HCT116 (cell line): ENCODE measurements around the gene CCKAR. TPM values are rescaled to one million over a fixed set of nuclear protein-coding genes. Genes with fewer than 3 reads are reported as not detected.

ENCODE experiments used
- ATAC-seq: fragments of 200-7000 bp; cut with Tn5 transposase; 2 replicates; pipeline ENCODE4 v1.9.1; 2020; ENCODE audit warnings: mild to moderate bottlenecking, moderate library complexity
- BruUV-seq: library from RNA; stranded (reverse); fragments of 400-500 nt; replicated peaks from 2 replicates; lab custom pipeline; 2021; lab: Mats Ljungman, UMichigan
- CTCF ChIA-PET: fragments of 300-600 bp; sonication (Branson Sonifier 250); formaldehyde crosslinking; loops from one replicate; lab custom pipeline; 2021; ENCODE audit warnings: antibody characterized with exemption; lab: Charles Lee
- POLR2A ChIA-PET: fragments of 300-600, 350-600 bp; sonication (Branson Sonifier 250); formaldehyde crosslinking; loops from one replicate; lab custom pipeline; 2021; ENCODE audit warnings: antibody characterized with exemption; lab: Charles Lee
- RAD21 ChIA-PET, 2 experiments: fragments of 300-600 bp; sonication (Branson Sonifier 250); formaldehyde crosslinking; loops; one replicate each; lab custom pipeline; 2023; ENCODE audit warnings: low total read pairs in 2 of 2; ENCODE audit not compliant: uncharacterized antibody in 2 of 2, unreplicated experiment in 2 of 2, low non-redundant PET in 1 of 2; lab: Charles Lee
- DNase-seq: peaks from one replicate; pipeline ENCODE4 v3.0.0-alpha.2; 2010; ENCODE audit warnings: low read depth, low spot score
- H2AFZ ChIP-seq: fragments of 200-600 bp; shearing (Covaris generic), sonication (generic); 2 replicates; pipeline ENCODE4 v1.6.1; 2017; ENCODE audit warnings: low read depth, mixed run types, mixed read lengths, antibody characterized with exemption, low read length; ENCODE audit not compliant: poor library complexity, severe bottlenecking
- H3K27ac ChIP-seq: 2 replicates; pipeline ENCODE4 v1.5.1; 2012; ENCODE audit warnings: low read depth, low read length
- H3K27me3 ChIP-seq: fragments of 200-600 bp; sonication (generic); 2 replicates; pipeline ENCODE4 v1.6.1; 2016; ENCODE audit warnings: mixed run types, low read length, mixed read lengths; ENCODE audit not compliant: insufficient read depth
- H3K36me3 ChIP-seq, 2 experiments: fragments of 200-500 bp in 1 of 2; fragments of 200-600 bp in 1 of 2; sonication (Bioruptor generic) in 1 of 2; sonication (generic) in 1 of 2; 2 replicates each; pipeline versions ENCODE4 v1.5.1 to v1.6.1; 2014 to 2016; ENCODE audit warnings: low read length in 2 of 2, inconsistent platforms in 1 of 2, mixed read lengths in 1 of 2, mixed run types in 1 of 2; ENCODE audit not compliant: insufficient read depth in 2 of 2, control insufficient read depth in 1 of 2
- H3K4me1 ChIP-seq, 2 experiments: fragments of 200-600 bp in 1 of 2; sonication (generic) in 1 of 2; 2 replicates each; pipeline versions ENCODE4 v1.5.1 to v1.6.1; 2012 to 2017; ENCODE audit warnings: low read length in 2 of 2, inconsistent platforms in 1 of 2, mild to moderate bottlenecking in 1 of 2, mixed read lengths in 1 of 2, mixed run types in 1 of 2, moderate library complexity in 1 of 2; ENCODE audit not compliant: insufficient read depth in 2 of 2, control insufficient read depth in 1 of 2
- H3K4me2 ChIP-seq: fragments of 200-600 bp; sonication (generic); 2 replicates; pipeline ENCODE4 v1.6.1; 2017; ENCODE audit warnings: mixed run types, low read length, mixed read lengths
- H3K4me3 ChIP-seq, 2 experiments: fragments of 200-600 bp in 1 of 2; sonication (generic) in 1 of 2; replicated peaks in 1 of 2; 2 replicates each; pipeline ENCODE4 v1.5.1; 2011 to 2016; ENCODE audit warnings: low read length in 2 of 2, control low read depth in 1 of 2, low read depth in 1 of 2, mild to moderate bottlenecking in 1 of 2, mixed read lengths in 1 of 2, mixed run types in 1 of 2
- H3K79me2 ChIP-seq: fragments of 200-600 bp; sonication (generic); 2 replicates; pipeline ENCODE4 v1.6.1; 2017; ENCODE audit warnings: mild to moderate bottlenecking, mixed run types, low read length, moderate library complexity, mixed read lengths; ENCODE audit not compliant: insufficient read depth
- H3K9ac ChIP-seq: fragments of 200-600 bp; sonication (generic); 2 replicates; pipeline ENCODE4 v1.6.1; 2016; ENCODE audit warnings: low read length, mixed read lengths
- H3K9me2 ChIP-seq: fragments of 200-600 bp; sonication (generic), shearing (Covaris generic); 2 replicates; pipeline ENCODE4 v1.6.1; 2017; ENCODE audit warnings: mixed run types, mild to moderate bottlenecking, moderate library complexity; ENCODE audit not compliant: insufficient read depth
- H3K9me3 ChIP-seq, 2 experiments: fragments of 200-500 bp in 1 of 2; fragments of 200-600 bp in 1 of 2; sonication (Bioruptor generic) in 1 of 2; sonication (generic) in 1 of 2; 2 replicates each; pipeline ENCODE4 v1.6.1; 2014 to 2017; ENCODE audit warnings: low read length in 2 of 2, mixed read lengths in 2 of 2, inconsistent platforms in 1 of 2, low read depth in 1 of 2, mild to moderate bottlenecking in 1 of 2, mixed run types in 1 of 2, moderate library complexity in 1 of 2; ENCODE audit not compliant: control insufficient read depth in 1 of 2, insufficient read depth in 1 of 2
- H4K20me1 ChIP-seq: fragments of 200-600 bp; sonication (generic), shearing (Covaris generic); 2 replicates; pipeline ENCODE4 v1.6.1; 2017; ENCODE audit warnings: mixed run types, mild to moderate bottlenecking, moderate library complexity; ENCODE audit not compliant: insufficient read depth
- CBX3 ChIP-seq: IDR thresholded peaks from 2 replicates; pipeline ENCODE4 v1.6.1; 2012; ENCODE audit warnings: low read depth
- CEBPB ChIP-seq: IDR thresholded peaks from 2 replicates; pipeline ENCODE4 v1.6.1; 2012; ENCODE audit warnings: low read depth
- EGR1 ChIP-seq: IDR thresholded peaks from 2 replicates; pipeline ENCODE4 v1.6.1; 2012; ENCODE audit warnings: low read depth
- ELF1 ChIP-seq: IDR thresholded peaks from 2 replicates; pipeline ENCODE4 v1.6.1; 2012; ENCODE audit warnings: low read depth, borderline replicate concordance
- EZH2 ChIP-seq: fragments of 200-600 bp; sonication (generic); IDR thresholded peaks from 2 replicates; pipeline ENCODE4 v1.6.1; 2017; ENCODE audit warnings: antibody characterized with exemption, mixed run types
- EZH2phosphoT487 ChIP-seq: fragments of 200-600 bp; IDR thresholded peaks from 2 replicates; pipeline ENCODE4 v1.6.1; 2018; ENCODE audit warnings: antibody characterized with exemption, borderline replicate concordance
- JUND ChIP-seq: IDR thresholded peaks from 2 replicates; pipeline ENCODE4 v1.6.1; 2012
- POLR2A ChIP-seq: IDR thresholded peaks from 2 replicates; pipeline ENCODE4 v1.7.0; 2011; ENCODE audit warnings: borderline replicate concordance; ENCODE audit not compliant: insufficient read depth, insufficient read length; ENCODE audit errors: extremely low read depth
- SP1 ChIP-seq: IDR thresholded peaks from 2 replicates; pipeline ENCODE4 v1.6.1; 2012; ENCODE audit warnings: low read depth
- SRF ChIP-seq: IDR thresholded peaks from 2 replicates; pipeline ENCODE4 v1.6.1; 2012; ENCODE audit warnings: low read depth
- TCF7L2 ChIP-seq: IDR thresholded peaks from 2 replicates; pipeline ENCODE4 v1.7.0; 2011; ENCODE audit warnings: borderline replicate concordance, inconsistent platforms; ENCODE audit not compliant: insufficient read depth, insufficient read length; ENCODE audit errors: extremely low read depth
- YY1 ChIP-seq: IDR thresholded peaks from 2 replicates; pipeline ENCODE4 v1.6.1; 2011; ENCODE audit warnings: low read length, low read depth, moderate library complexity, mild to moderate bottlenecking; ENCODE audit not compliant: insufficient replicate concordance; ENCODE audit errors: extremely low read depth
- intact Hi-C: fragments of 100-400 bp; cut with micrococcal nuclease; formaldehyde crosslinking; loops from 2 replicates; pipeline ENCODE4 v1.10.0; 2022
- total RNA-seq: library from RNA; stranded (reverse); gene quantifications from one replicate; pipeline ENCODE4 v1.2.1, GENCODE V29; 2021; ENCODE audit not compliant: unreplicated experiment
- TF ChIP-seq, protein P1 (sequence below): IDR thresholded peaks from 2 replicates; pipeline ENCODE4 v1.6.1; 2012; ENCODE audit warnings: low read depth
- TF ChIP-seq, protein P2 (sequence below): IDR thresholded peaks from 2 replicates; pipeline ENCODE4 v1.6.1; 2012
- TF ChIP-seq, protein P3 (sequence below): IDR thresholded peaks from 2 replicates; pipeline ENCODE4 v1.6.1; 2012
- TF ChIP-seq, protein P4 (sequence below), 3 experiments: fragments of 200-600 bp in 1 of 3; sonication (generic) in 1 of 3; IDR thresholded peaks in 2 of 3; conservative IDR thresholded peaks in 1 of 3; 2 replicates each; pipeline ENCODE4 v1.5.1; 2012 to 2017; ENCODE audit warnings: low read depth in 2 of 3, low read length in 2 of 3, antibody characterized with exemption in 1 of 3, borderline replicate concordance in 1 of 3, control low read depth in 1 of 3, mild to moderate bottlenecking in 1 of 3, mixed read lengths in 1 of 3, mixed run types in 1 of 3, moderate library complexity in 1 of 3; ENCODE audit not compliant: insufficient read depth in 1 of 3
- TF ChIP-seq, protein P5 (sequence below): IDR thresholded peaks from 2 replicates; pipeline ENCODE4 v1.6.1; 2011; ENCODE audit warnings: mild to moderate bottlenecking, low read length, moderate library complexity; ENCODE audit not compliant: insufficient replicate concordance; ENCODE audit errors: extremely low read depth

Gene CCKAR
- total RNA-seq, 1 experiment from 2014 or later = not detected

DNA sequence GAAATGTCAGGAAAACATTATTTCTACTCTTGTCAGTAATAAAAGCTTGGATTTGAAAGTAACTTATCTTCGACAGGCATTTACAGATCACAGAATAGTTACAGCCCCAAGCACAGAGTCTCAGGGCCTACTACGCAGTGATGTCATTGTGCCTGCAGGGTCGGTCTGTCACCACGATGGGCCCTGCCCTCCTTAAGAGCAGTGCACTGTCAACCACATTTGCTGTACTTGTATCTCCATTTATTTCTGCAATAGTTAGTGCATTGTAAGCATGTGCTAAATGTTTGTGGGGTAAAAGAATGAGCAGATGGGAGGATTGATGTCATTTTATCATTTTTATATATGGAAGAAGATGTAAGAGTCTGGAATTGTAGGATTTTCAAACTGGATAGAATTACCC is 13.6 kb upstream of the CCKAR start:
- Histone ChIP-seq H3K4me1 (peaks cover 14% of the 10 kb centered on the region in 2 experiments), H3K27me3 (no peaks in the 10 kb centered on the region), H4K20me1 (no peaks in the 10 kb centered on the region), H3K9ac (no peak overlapping the region), H3K36me3 (0 out of 4 replicates have a peak, but pooled peaks cover 0 to 3% of the 10 kb centered on the region in 2 experiments), H3K9me2 (no peaks in the 10 kb centered on the region), H3K4me3 (no peak overlapping the region), H3K4me2 (no peak overlapping the region), H3K9me3 (peaks cover 3 to 4% of the 10 kb centered on the region in 2 experiments; a peak in 2 of 4 replicates), H3K79me2 (no peaks in the 10 kb centered on the region), H3K27ac (no peak overlapping the region), H2AFZ (no peak overlapping the region)
- CTCF ChIA-PET = no interaction called here
- intact Hi-C loops = no loop called here
- RAD21 ChIA-PET = no interaction called here
- POLR2A ChIA-PET = no interaction called here
- ATAC-seq (no peak), DNase-seq (no peak)
- no TSS peak for BruUV-seq
- TF ChIP-seq, protein P1, sequence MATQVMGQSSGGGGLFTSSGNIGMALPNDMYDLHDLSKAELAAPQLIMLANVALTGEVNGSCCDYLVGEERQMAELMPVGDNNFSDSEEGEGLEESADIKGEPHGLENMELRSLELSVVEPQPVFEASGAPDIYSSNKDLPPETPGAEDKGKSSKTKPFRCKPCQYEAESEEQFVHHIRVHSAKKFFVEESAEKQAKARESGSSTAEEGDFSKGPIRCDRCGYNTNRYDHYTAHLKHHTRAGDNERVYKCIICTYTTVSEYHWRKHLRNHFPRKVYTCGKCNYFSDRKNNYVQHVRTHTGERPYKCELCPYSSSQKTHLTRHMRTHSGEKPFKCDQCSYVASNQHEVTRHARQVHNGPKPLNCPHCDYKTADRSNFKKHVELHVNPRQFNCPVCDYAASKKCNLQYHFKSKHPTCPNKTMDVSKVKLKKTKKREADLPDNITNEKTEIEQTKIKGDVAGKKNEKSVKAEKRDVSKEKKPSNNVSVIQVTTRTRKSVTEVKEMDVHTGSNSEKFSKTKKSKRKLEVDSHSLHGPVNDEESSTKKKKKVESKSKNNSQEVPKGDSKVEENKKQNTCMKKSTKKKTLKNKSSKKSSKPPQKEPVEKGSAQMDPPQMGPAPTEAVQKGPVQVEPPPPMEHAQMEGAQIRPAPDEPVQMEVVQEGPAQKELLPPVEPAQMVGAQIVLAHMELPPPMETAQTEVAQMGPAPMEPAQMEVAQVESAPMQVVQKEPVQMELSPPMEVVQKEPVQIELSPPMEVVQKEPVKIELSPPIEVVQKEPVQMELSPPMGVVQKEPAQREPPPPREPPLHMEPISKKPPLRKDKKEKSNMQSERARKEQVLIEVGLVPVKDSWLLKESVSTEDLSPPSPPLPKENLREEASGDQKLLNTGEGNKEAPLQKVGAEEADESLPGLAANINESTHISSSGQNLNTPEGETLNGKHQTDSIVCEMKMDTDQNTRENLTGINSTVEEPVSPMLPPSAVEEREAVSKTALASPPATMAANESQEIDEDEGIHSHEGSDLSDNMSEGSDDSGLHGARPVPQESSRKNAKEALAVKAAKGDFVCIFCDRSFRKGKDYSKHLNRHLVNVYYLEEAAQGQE = no peak
- TF ChIP-seq, protein P2, sequence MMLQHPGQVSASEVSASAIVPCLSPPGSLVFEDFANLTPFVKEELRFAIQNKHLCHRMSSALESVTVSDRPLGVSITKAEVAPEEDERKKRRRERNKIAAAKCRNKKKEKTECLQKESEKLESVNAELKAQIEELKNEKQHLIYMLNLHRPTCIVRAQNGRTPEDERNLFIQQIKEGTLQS = no peak
- TF ChIP-seq CEBPB (no peak), SP1 (no peak), EGR1 (no peak), SRF (no peak), JUND (no peak), CBX3 (no peak), YY1 (no peak), POLR2A (no peak), TCF7L2 (no peak), ELF1 (no peak), EZH2phosphoT487 (no peak), EZH2 (no peak)
- TF ChIP-seq, protein P3, sequence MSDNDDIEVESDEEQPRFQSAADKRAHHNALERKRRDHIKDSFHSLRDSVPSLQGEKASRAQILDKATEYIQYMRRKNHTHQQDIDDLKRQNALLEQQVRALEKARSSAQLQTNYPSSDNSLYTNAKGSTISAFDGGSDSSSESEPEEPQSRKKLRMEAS = no peak
- TF ChIP-seq, protein P4, sequence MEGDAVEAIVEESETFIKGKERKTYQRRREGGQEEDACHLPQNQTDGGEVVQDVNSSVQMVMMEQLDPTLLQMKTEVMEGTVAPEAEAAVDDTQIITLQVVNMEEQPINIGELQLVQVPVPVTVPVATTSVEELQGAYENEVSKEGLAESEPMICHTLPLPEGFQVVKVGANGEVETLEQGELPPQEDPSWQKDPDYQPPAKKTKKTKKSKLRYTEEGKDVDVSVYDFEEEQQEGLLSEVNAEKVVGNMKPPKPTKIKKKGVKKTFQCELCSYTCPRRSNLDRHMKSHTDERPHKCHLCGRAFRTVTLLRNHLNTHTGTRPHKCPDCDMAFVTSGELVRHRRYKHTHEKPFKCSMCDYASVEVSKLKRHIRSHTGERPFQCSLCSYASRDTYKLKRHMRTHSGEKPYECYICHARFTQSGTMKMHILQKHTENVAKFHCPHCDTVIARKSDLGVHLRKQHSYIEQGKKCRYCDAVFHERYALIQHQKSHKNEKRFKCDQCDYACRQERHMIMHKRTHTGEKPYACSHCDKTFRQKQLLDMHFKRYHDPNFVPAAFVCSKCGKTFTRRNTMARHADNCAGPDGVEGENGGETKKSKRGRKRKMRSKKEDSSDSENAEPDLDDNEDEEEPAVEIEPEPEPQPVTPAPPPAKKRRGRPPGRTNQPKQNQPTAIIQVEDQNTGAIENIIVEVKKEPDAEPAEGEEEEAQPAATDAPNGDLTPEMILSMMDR (IDR thresholded peaks at IDR 0.05 in 2 of 3, conservative IDR thresholded peaks at IDR 0.05 in 1 of 3; ENCODE audit: borderline replicate concordance in 1 of 3, insufficient read depth in 1 of 3, low read depth in 2 of 3, low read length in 2 of 3) = no peak
- TF ChIP-seq, protein P5, sequence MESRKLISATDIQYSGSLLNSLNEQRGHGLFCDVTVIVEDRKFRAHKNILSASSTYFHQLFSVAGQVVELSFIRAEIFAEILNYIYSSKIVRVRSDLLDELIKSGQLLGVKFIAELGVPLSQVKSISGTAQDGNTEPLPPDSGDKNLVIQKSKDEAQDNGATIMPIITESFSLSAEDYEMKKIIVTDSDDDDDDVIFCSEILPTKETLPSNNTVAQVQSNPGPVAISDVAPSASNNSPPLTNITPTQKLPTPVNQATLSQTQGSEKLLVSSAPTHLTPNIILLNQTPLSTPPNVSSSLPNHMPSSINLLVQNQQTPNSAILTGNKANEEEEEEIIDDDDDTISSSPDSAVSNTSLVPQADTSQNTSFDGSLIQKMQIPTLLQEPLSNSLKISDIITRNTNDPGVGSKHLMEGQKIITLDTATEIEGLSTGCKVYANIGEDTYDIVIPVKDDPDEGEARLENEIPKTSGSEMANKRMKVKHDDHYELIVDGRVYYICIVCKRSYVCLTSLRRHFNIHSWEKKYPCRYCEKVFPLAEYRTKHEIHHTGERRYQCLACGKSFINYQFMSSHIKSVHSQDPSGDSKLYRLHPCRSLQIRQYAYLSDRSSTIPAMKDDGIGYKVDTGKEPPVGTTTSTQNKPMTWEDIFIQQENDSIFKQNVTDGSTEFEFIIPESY = no peak
- TF ChIP-seq, all 23 proteins: peak for 0
